ENCODE results near the gene SLC37A2. TPM values are rescaled to one million over a fixed set of nuclear protein-coding genes. Genes with fewer than 3 reads are reported as not detected.

Gene SLC37A2
- total RNA-seq, 4 donors from 2014 or later, result 0.75 to 2.1 (median 1.5) TPM

- no peak for ATAC-seq
- in situ Hi-C loops (cut with MboI; ENCODE audit: low sequenced_read_pairs in 4 of 4), result no loop called here
- no peak overlapping the region for H3K4me3 ChIP-seq
- intact Hi-C loops (cut with DNase I; ENCODE audit: low total_unique reads), result no loop called here
- H3K27ac ChIP-seq, result no peak overlapping the region
- H3K27me3 ChIP-seq, result no peaks in the 10 kb centered on the region
- TF ChIP-seq CTCF (IDR thresholded peaks at IDR 0.05 in 4 of 5, conservative IDR thresholded peaks at IDR 0.05 in 1 of 5), result no peak
- TF ChIP-seq POLR2A (IDR thresholded peaks at IDR 0.05), result no peak
- peaks cover 4 to 7% of the 10 kb centered on the region in 2 donors for H3K4me1 ChIP-seq
- peak in 1 of 2 donors; percentile 27 for DNase-seq
- no peaks in the 10 kb centered on the region for H3K36me3 ChIP-seq
- H3K9me3 ChIP-seq, result no peaks in the 10 kb centered on the region
These were observed 9.3 kb downstream of the SLC37A2 start for GRCh38 chr11:125072218-125072960.

GRCh38 chr11:125072961-125073590 lies 10.0 kb downstream of the SLC37A2 start:
- Histone ChIP-seq H3K9me3 (no peaks in the 10 kb centered on the region), H3K27ac (no peak overlapping the region), H3K4me3 (no peak overlapping the region), H3K27me3 (no peaks in the 10 kb centered on the region), H3K4me1 (peaks cover 4 to 7% of the 10 kb centered on the region in 2 donors), H3K36me3 (no peaks in the 10 kb centered on the region)
- DNase-seq (peak in 1 of 2 donors; percentile 5), ATAC-seq (no peak)
- no peak for TF ChIP-seq POLR2A (IDR thresholded peaks at IDR 0.05)
- no peak for TF ChIP-seq CTCF (IDR thresholded peaks at IDR 0.05 in 4 of 5, conservative IDR thresholded peaks at IDR 0.05 in 1 of 5)
- intact Hi-C loops (cut with DNase I; ENCODE audit: low total_unique reads), result no loop called here
- in situ Hi-C loops (cut with MboI; ENCODE audit: low sequenced_read_pairs in 4 of 4), result no loop called here

GRCh38 chr11:125073616-125074483 lies 10.7 kb downstream of the SLC37A2 start:
- intact Hi-C loops (cut with DNase I; ENCODE audit: low total_unique reads), result no loop called here
- H3K4me1 ChIP-seq, result peaks cover 4 to 7% of the 10 kb centered on the region in 2 donors
- no peak overlapping the region for H3K27ac ChIP-seq
- H3K27me3 ChIP-seq, result no peaks in the 10 kb centered on the region
- H3K9me3 ChIP-seq, result no peaks in the 10 kb centered on the region
- in situ Hi-C loops (cut with MboI; ENCODE audit: low sequenced_read_pairs in 4 of 4), result no loop called here
- no peaks in the 10 kb centered on the region for H3K36me3 ChIP-seq
- TF ChIP-seq CTCF (IDR thresholded peaks at IDR 0.05 in 4 of 5, conservative IDR thresholded peaks at IDR 0.05 in 1 of 5), result no peak
- no peak for TF ChIP-seq POLR2A (IDR thresholded peaks at IDR 0.05)
- H3K4me3 ChIP-seq, result no peak overlapping the region
- DNase-seq (no peak), ATAC-seq (no peak)

GRCh38 chr11:125074511-125075241 lies 11.6 kb downstream of the SLC37A2 start:
- Histone ChIP-seq H3K4me3 (no peak overlapping the region), H3K27me3 (no peaks in the 10 kb centered on the region), H3K4me1 (peaks cover 4 to 7% of the 10 kb centered on the region in 2 donors), H3K27ac (no peak overlapping the region), H3K9me3 (no peaks in the 10 kb centered on the region), H3K36me3 (no peaks in the 10 kb centered on the region)
- no peak for TF ChIP-seq CTCF (IDR thresholded peaks at IDR 0.05 in 4 of 5, conservative IDR thresholded peaks at IDR 0.05 in 1 of 5)
- TF ChIP-seq POLR2A (IDR thresholded peaks at IDR 0.05), result no peak
- intact Hi-C loops (cut with DNase I; ENCODE audit: low total_unique reads) (no loop called here), in situ Hi-C loops (cut with MboI; ENCODE audit: low sequenced_read_pairs in 4 of 4) (no loop called here)
- DNase-seq (no peak), ATAC-seq (no peak)

All from gastrocnemius medialis (tissue), 4 donors.